Mesothelial cell of epicardium (in vitro differentiated cells): ENCODE data around the gene GJB6. TPM values are rescaled to one million over a fixed set of nuclear protein-coding genes. Genes with fewer than 3 reads are reported as not detected.
A peak's percentile ranks its signal among the peaks of the same experiment; 100 is the strongest.

Experiments
- DNase-seq, 2 experiments: peaks; one replicate each; pipeline ENCODE4 v3.0.0; 2021; ENCODE audit warnings: low spot score in 2 of 2; ENCODE audit not compliant: unreplicated experiment in 2 of 2
- H3K27ac Mint-ChIP-seq: 2 replicates; pipeline ENCODE4 v1.8.0; 2021; ENCODE audit warnings: mixed read lengths
- H3K27me3 Mint-ChIP-seq: 2 replicates; pipeline ENCODE4 v1.8.0; 2021; ENCODE audit warnings: low read depth, mixed read lengths
- H3K36me3 Mint-ChIP-seq: 2 replicates; pipeline ENCODE4 v1.8.0; 2021; ENCODE audit warnings: mixed read lengths
- H3K4me1 Mint-ChIP-seq: 2 replicates; pipeline ENCODE4 v1.8.0; 2021; ENCODE audit warnings: mixed read lengths
- H3K4me3 Mint-ChIP-seq: 2 replicates; pipeline ENCODE4 v1.8.0; 2021; ENCODE audit warnings: mild to moderate bottlenecking, moderate library complexity, mixed read lengths
- H3K9me3 Mint-ChIP-seq: 2 replicates; pipeline ENCODE4 v1.8.0; 2021; ENCODE audit warnings: mixed read lengths
- CTCF ChIP-seq: fragments of 200-600 bp; sonication (generic); IDR thresholded peaks from one replicate; pipeline ENCODE4 v1.5.0; 2021; ENCODE audit warnings: antibody characterized with exemption; ENCODE audit not compliant: unreplicated experiment
- total RNA-seq: library from RNA; stranded (reverse); gene quantifications from 3 replicates; pipeline ENCODE4 v1.2.1, GENCODE V29; 2021

Gene GJB6
- total RNA-seq, 1 donor from 2014 or later = 32.7 TPM

- H3K27ac Mint-ChIP-seq = no peak overlapping the region
- TF ChIP-seq CTCF = no peak
- H3K9me3 Mint-ChIP-seq = no peaks in the 10 kb centered on the region
- no peaks in the 10 kb centered on the region for H3K36me3 Mint-ChIP-seq
- no peak overlapping the region for H3K4me3 Mint-ChIP-seq
- H3K4me1 Mint-ChIP-seq = peaks cover 16% of the 10 kb centered on the region
- DNase-seq = no peak
- H3K27me3 Mint-ChIP-seq = peaks cover 2% of the 10 kb centered on the region
Measured at GRCh38 chr13:20254076-20254475, 22.0 kb upstream of the GJB6 start.

GRCh38 chr13:20249913-20250312 is 17.8 kb upstream of the GJB6 start:
- Mint-ChIP-seq H3K9me3 (no peaks in the 10 kb centered on the region), H3K27me3 (no peaks in the 10 kb centered on the region), H3K4me3 (no peak overlapping the region), H3K36me3 (peaks cover 1% of the 10 kb centered on the region), H3K4me1 (peaks cover 35% of the 10 kb centered on the region), H3K27ac (no peak overlapping the region)
- no peak for TF ChIP-seq CTCF
- no peak for DNase-seq

GRCh38 chr13:20247963-20248362 is 15.8 kb upstream of the GJB6 start:
- no peak for DNase-seq
- H3K27me3 Mint-ChIP-seq = no peaks in the 10 kb centered on the region
- TF ChIP-seq CTCF = no peak
- H3K9me3 Mint-ChIP-seq = peaks cover 11% of the 10 kb centered on the region
- H3K4me3 Mint-ChIP-seq = no peak overlapping the region
- H3K36me3 Mint-ChIP-seq = peaks cover 7% of the 10 kb centered on the region
- H3K4me1 Mint-ChIP-seq = peaks cover 30% of the 10 kb centered on the region
- H3K27ac Mint-ChIP-seq = peak overlapping the region; percentile 53

GRCh38 chr13:20247403-20247802 is 15.3 kb upstream of the GJB6 start:
- Mint-ChIP-seq H3K36me3 (peaks cover 7% of the 10 kb centered on the region), H3K27ac (peak overlapping the region; percentile 66), H3K9me3 (peaks cover 12% of the 10 kb centered on the region), H3K27me3 (no peaks in the 10 kb centered on the region), H3K4me1 (peaks cover 30% of the 10 kb centered on the region), H3K4me3 (peak overlapping the region; percentile 27)
- TF ChIP-seq CTCF = no peak
- DNase-seq = no peak

GRCh38 chr13:20241593-20241992 is 9.5 kb upstream of the GJB6 start:
- H3K4me1 Mint-ChIP-seq = peaks cover 13% of the 10 kb centered on the region
- no peak for DNase-seq
- peaks cover 7% of the 10 kb centered on the region for H3K36me3 Mint-ChIP-seq
- TF ChIP-seq CTCF = no peak
- no peak overlapping the region for H3K4me3 Mint-ChIP-seq
- H3K9me3 Mint-ChIP-seq = peaks cover 12% of the 10 kb centered on the region
- H3K27ac Mint-ChIP-seq = no peak overlapping the region
- H3K27me3 Mint-ChIP-seq = no peaks in the 10 kb centered on the region

- peaks cover 4% of the 10 kb centered on the region for H3K36me3 Mint-ChIP-seq
- peaks cover 6% of the 10 kb centered on the region for H3K27me3 Mint-ChIP-seq
- H3K4me3 Mint-ChIP-seq = no peak overlapping the region
- peaks cover 10% of the 10 kb centered on the region for H3K9me3 Mint-ChIP-seq
- H3K4me1 Mint-ChIP-seq = peaks cover 10% of the 10 kb centered on the region
- H3K27ac Mint-ChIP-seq = no peak overlapping the region
- no peak for DNase-seq
- TF ChIP-seq CTCF = no peak
Measured at GRCh38 chr13:20239748-20240147, 7.6 kb upstream of the GJB6 start.
